ENCODE data around the gene ACOT6.

Gene ACOT6

GRCh38 chr14:73610687-73611086, 1.6 kb upstream of the ACOT6 start:
- CTCF ChIA-PET, result no interaction called here

GRCh38 chr14:73613046-73613383, 698 bp downstream of the ACOT6 start:
- H3K36me3 ChIP-seq (ENCODE audit: control insufficient read depth in 2 of 2, insufficient read depth in 1 of 2, low read length in 2 of 2), result no peaks in the 10 kb centered on the region
- H3K9me3 ChIP-seq (ENCODE audit: control insufficient read depth, insufficient read depth, low read depth, low read length), result no peaks in the 10 kb centered on the region
- CTCF ChIA-PET, result interaction anchor here (0.6 to 1.0 kb wide), 2 partner anchors 122 to 1192 kb away, joined by 3 read pairs; partner anchors contain the start of gene RIOX1
- no peak overlapping the region; the same call in 1 of the 2 replicates for H3K27ac ChIP-seq (ENCODE audit: extremely low read depth, low read depth, low read length)
- peak overlapping the region; percentile 57 for H3K4me3 ChIP-seq (ENCODE audit: low read depth, low read length)
- TF ChIP-seq ZBTB17 (tag by site-specific recombination; IDR thresholded peaks at IDR 0.05) (peak; percentile 60), ZNF670 (tag by site-specific recombination; IDR thresholded peaks at IDR 0.05; ENCODE audit: low read depth) (no peak), PRDM6 (tag by site-specific recombination; IDR thresholded peaks at IDR 0.05) (no peak), BCL11B (tag by site-specific recombination; IDR thresholded peaks at IDR 0.05; ENCODE audit: low read depth) (no peak)
- POLR2A ChIA-PET, result interaction anchor here (0.6 to 2.1 kb wide), 4 partner anchors 21 to 44 kb away, joined by 3 to 6 read pairs (median 4); partner anchors contain the start of genes ACOT2 and ACOT4
- no peaks in the 10 kb centered on the region for H3K4me1 ChIP-seq (ENCODE audit: control insufficient read depth, insufficient read depth, low read length)

More at GRCh38 chr14:73610687-73611086, 1.6 kb upstream of the ACOT6 start:
- Histone ChIP-seq H3K4me1 (ENCODE audit: control insufficient read depth, insufficient read depth, low read length) (no peaks in the 10 kb centered on the region), H3K9me3 (ENCODE audit: control insufficient read depth, insufficient read depth, low read depth, low read length) (no peaks in the 10 kb centered on the region), H3K36me3 (ENCODE audit: control insufficient read depth in 2 of 2, insufficient read depth in 1 of 2, low read length in 2 of 2) (no peaks in the 10 kb centered on the region), H3K27ac (ENCODE audit: extremely low read depth, low read depth, low read length) (no peak overlapping the region), H3K4me3 (ENCODE audit: low read depth, low read length) (no peak overlapping the region)
- TF ChIP-seq ZNF341 (tag by site-specific recombination; IDR thresholded peaks at IDR 0.05; ENCODE audit: low read depth) (peak; percentile 55), ZBTB17 (tag by site-specific recombination; IDR thresholded peaks at IDR 0.05) (no peak), SETDB1 (IDR thresholded peaks at IDR 0.05; ENCODE audit: insufficient read length, low read length) (peak; percentile 59)
- POLR2A ChIA-PET, result no interaction called here

GRCh38 chr14:73613419-73613963, 1.2 kb downstream of the ACOT6 start:
- CTCF ChIA-PET, result interaction anchor here (0.6 to 1.0 kb wide), 2 partner anchors 123 to 1193 kb away, joined by 3 read pairs; partner anchors contain the start of gene RIOX1
- H3K4me1 ChIP-seq (ENCODE audit: control insufficient read depth, insufficient read depth, low read length), result no peaks in the 10 kb centered on the region
- POLR2A ChIA-PET, result interaction anchor here (0.6 to 2.1 kb wide), 3 partner anchors 24 to 45 kb away, joined by 3 to 6 read pairs (median 5); partner anchors contain the start of gene ACOT2
- H3K9me3 ChIP-seq (ENCODE audit: control insufficient read depth, insufficient read depth, low read depth, low read length), result no peaks in the 10 kb centered on the region
- no peak overlapping the region for H3K27ac ChIP-seq (ENCODE audit: extremely low read depth, low read depth, low read length)
- no peak overlapping the region for H3K4me3 ChIP-seq (ENCODE audit: low read depth, low read length)
- no peaks in the 10 kb centered on the region for H3K36me3 ChIP-seq (ENCODE audit: control insufficient read depth in 2 of 2, insufficient read depth in 1 of 2, low read length in 2 of 2)
- TF ChIP-seq ZNF571 (tag by site-specific recombination; IDR thresholded peaks at IDR 0.05) (no peak), ZNF148 (tag by site-specific recombination; IDR thresholded peaks at IDR 0.05; ENCODE audit: borderline replicate concordance) (no peak), TRIM28 (IDR thresholded peaks at IDR 0.05; ENCODE audit: borderline replicate concordance, low read length) (no peak), ZNF692 (tag by site-specific recombination; IDR thresholded peaks at IDR 0.05) (no peak), ZFP37 (tag by site-specific recombination; IDR thresholded peaks at IDR 0.05) (no peak), BCL11B (tag by site-specific recombination; IDR thresholded peaks at IDR 0.05; ENCODE audit: low read depth) (no peak), ZNF366 (tag by site-specific recombination; conservative IDR thresholded peaks at IDR 0.05) (no peak), ZNF155 (tag by site-specific recombination; IDR thresholded peaks at IDR 0.05) (no peak), ZNF302 (tag by site-specific recombination; IDR thresholded peaks at IDR 0.05; ENCODE audit: low read depth) (no peak), ZNF548 (tag by site-specific recombination; IDR thresholded peaks at IDR 0.05) (no peak), SP2 (tag by site-specific recombination; IDR thresholded peaks at IDR 0.05) (no peak), ZNF785 (tag by site-specific recombination; IDR thresholded peaks at IDR 0.05) (no peak), ZNF221 (tag by site-specific recombination; IDR thresholded peaks at IDR 0.05; ENCODE audit: borderline replicate concordance) (no peak), KLF8 (tag by site-specific recombination; IDR thresholded peaks at IDR 0.05) (no peak), ZNF239 (tag by site-specific recombination; IDR thresholded peaks at IDR 0.05) (no peak), ZNF501 (tag by site-specific recombination; IDR thresholded peaks at IDR 0.05) (no peak), PRDM4 (tag by site-specific recombination; IDR thresholded peaks at IDR 0.05) (no peak), HOXA7 (CRISPR knock-in tag; IDR thresholded peaks at IDR 0.05; ENCODE audit: borderline replicate concordance) (no peak), ZNF335 (tag by site-specific recombination; conservative IDR thresholded peaks at IDR 0.05) (no peak)
